Measurements from ENCODE around the gene EPOP. TPM values are rescaled to one million over a fixed set of nuclear protein-coding genes. Genes with fewer than 3 reads are reported as not detected.
A peak's percentile ranks its signal among the peaks of the same experiment; 100 is the strongest.

Gene EPOP
- polyA plus RNA-seq, 1 donor from 2014 or later, result not detected

GRCh38 chr17:38671939-38672720, 2.6 kb downstream of the EPOP start:
- Mint-ChIP-seq H3K4me1 (peaks cover 11 to 22% (median 18%) of the 10 kb centered on the region in 3 donors), H3K27me3 (peaks cover 68% of the 10 kb centered on the region), H3K27ac (peak overlapping the region in 1 of 3 donors; percentile 23), H3K9me3 (peaks cover 0 to 2% (median 0%) of the 10 kb centered on the region in 3 donors), H3K4me3 (peak overlapping the region in 2 of 4 donors; percentile 34 to 61), H3K36me3 (peaks cover 3% of the 10 kb centered on the region)

DNA sequence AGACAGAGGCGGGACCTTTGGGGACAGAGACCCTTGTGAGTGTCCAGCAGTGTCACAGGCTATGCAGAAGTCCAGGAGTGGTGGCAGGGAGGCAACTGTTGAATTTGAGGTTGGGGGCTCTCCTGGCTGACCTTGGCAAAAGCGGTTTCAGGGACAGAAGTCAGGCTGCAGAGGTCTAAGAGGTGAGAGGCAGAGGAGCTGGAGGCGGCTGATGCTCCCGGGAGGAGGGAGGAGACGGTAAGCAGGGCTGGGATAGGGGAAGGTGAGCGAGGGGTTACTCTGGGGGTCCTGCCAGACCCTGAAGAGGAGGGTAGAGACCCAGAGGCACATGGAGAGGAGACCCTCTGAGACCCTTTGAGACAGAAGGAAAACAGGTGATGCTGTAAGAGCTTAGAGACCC, 5.2 kb downstream of the EPOP start:
- Mint-ChIP-seq H3K36me3 (no peaks in the 10 kb centered on the region), H3K27ac (peak overlapping the region in 1 of 3 donors; percentile 37), H3K27me3 (peaks cover 57% of the 10 kb centered on the region)

GRCh38 chr17:38667787-38668122, 7.0 kb downstream of the EPOP start:
- H3K4me1 Mint-ChIP-seq, result peaks cover 0 to 11% (median 3%) of the 10 kb centered on the region in 3 donors
- no peak overlapping the region for H3K4me3 Mint-ChIP-seq
- peaks cover 56% of the 10 kb centered on the region for H3K27me3 Mint-ChIP-seq
- peaks cover 0 to 2% (median 0%) of the 10 kb centered on the region in 3 donors for H3K9me3 Mint-ChIP-seq
- no peaks in the 10 kb centered on the region for H3K36me3 Mint-ChIP-seq
- H3K27ac Mint-ChIP-seq, result no peak overlapping the region

More for the DNA sequence above, 5.2 kb downstream of the EPOP start:
- H3K4me3 Mint-ChIP-seq, result peak overlapping the region in 2 of 4 donors; percentile 12 to 30
- peaks cover 0 to 11% (median 3%) of the 10 kb centered on the region in 3 donors for H3K4me1 Mint-ChIP-seq
- H3K9me3 Mint-ChIP-seq, result peaks cover 0 to 2% (median 0%) of the 10 kb centered on the region in 3 donors

DNA sequence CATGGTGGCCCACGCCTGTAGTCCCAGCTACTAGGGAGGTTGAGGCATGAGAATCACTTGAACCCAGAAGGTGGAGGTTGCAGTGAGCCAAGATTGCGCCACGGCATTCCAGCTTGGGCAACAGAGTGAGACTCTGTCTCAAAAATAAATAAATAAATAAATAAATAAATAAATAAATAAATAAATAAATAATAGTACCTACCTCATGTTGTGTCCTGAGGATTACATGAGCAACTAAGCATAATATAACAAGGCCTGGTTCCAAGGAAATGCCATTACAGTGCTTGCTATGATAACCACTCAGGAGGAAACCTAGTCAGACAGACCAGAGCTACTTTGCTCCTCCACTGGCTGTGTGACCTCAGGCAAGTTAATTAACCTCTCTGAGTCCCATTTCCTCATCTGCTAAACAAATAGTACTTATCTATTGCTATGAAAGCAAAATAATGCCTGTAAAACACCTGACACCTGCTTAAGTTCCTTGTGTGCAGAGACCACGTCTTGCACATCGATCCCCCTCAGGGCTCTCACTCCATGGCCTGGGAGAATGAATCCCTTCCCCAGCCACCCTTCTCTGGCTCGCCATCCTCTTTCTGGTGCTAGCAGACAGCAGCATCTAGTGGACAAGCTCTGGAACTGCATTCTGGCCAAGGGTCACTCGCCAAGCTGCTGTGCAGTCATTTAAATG, 7.5 kb downstream of the EPOP start:
- no peak overlapping the region for H3K27ac Mint-ChIP-seq
- peak overlapping the region in 1 of 4 donors; percentile 19 for H3K4me3 Mint-ChIP-seq
- H3K36me3 Mint-ChIP-seq, result no peaks in the 10 kb centered on the region
- peaks cover 0 to 2% (median 0%) of the 10 kb centered on the region in 3 donors for H3K9me3 Mint-ChIP-seq
- peaks cover 0 to 8% (median 3%) of the 10 kb centered on the region in 3 donors for H3K4me1 Mint-ChIP-seq
- H3K27me3 Mint-ChIP-seq, result peaks cover 53% of the 10 kb centered on the region

DNA sequence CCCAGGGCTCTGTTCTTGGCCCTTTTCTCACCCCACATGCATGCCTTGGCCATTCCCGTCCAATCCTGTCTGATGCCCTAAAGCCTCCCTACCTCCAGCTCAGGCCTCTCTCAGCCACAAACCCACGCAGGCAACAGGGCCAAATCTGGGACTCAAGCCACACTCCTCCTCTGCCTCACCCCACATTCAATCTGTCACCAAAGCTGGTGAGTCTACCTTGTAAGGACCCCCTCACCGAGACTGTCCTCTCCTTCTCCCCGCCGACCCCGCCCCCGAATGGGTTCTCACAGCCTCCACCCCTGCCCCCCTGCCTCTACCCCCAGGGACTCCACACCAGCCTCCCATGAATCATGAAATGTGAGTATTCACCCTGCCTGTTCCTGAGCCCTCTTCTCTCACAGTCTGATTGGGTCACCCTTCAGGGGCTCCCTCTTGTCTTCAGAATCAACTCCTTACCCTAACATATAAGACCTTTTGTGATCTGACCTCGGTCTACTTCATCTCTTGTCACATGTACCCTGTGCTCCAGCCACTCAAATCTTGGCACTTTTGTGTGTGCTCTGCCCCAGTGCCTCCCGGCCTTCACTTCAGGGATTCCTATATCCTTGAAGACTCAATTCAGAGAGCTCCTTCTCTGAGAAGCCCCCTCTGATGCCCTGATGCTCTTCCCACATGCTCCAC, 10.7 kb downstream of the EPOP start:
- H3K27me3 Mint-ChIP-seq, result peaks cover 30% of the 10 kb centered on the region
- no peak overlapping the region for H3K4me3 Mint-ChIP-seq
- no peak overlapping the region for H3K27ac Mint-ChIP-seq
- H3K4me1 Mint-ChIP-seq, result peaks cover 0 to 3% (median 0%) of the 10 kb centered on the region in 3 donors
- H3K9me3 Mint-ChIP-seq, result peaks cover 0 to 4% (median 0%) of the 10 kb centered on the region in 3 donors
- no peaks in the 10 kb centered on the region for H3K36me3 Mint-ChIP-seq

- H3K27me3 Mint-ChIP-seq, result peaks cover 27% of the 10 kb centered on the region
- no peaks in the 10 kb centered on the region for H3K36me3 Mint-ChIP-seq
- peaks cover 0 to 3% (median 1%) of the 10 kb centered on the region in 3 donors for H3K4me1 Mint-ChIP-seq
- H3K9me3 Mint-ChIP-seq, result peaks cover 0 to 4% (median 0%) of the 10 kb centered on the region in 3 donors
- no peak overlapping the region for H3K4me3 Mint-ChIP-seq
- H3K27ac Mint-ChIP-seq, result no peak overlapping the region
Measured at GRCh38 chr17:38663125-38663751, 11.5 kb downstream of the EPOP start.

- H3K27me3 Mint-ChIP-seq, result peaks cover 36% of the 10 kb centered on the region
Measured at GRCh38 chr17:38660097-38661025, 14.4 kb downstream of the EPOP start.

GRCh38 chr17:38659415-38659814, 15.3 kb downstream of the EPOP start:
- Mint-ChIP-seq H3K9me3 (peaks cover 0 to 2% (median 0%) of the 10 kb centered on the region in 3 donors), H3K4me1 (peaks cover 0 to 3% (median 2%) of the 10 kb centered on the region in 3 donors), H3K27me3 (peaks cover 38% of the 10 kb centered on the region), H3K4me3 (no peak overlapping the region), H3K36me3 (no peaks in the 10 kb centered on the region), H3K27ac (no peak overlapping the region)

More at GRCh38 chr17:38660097-38661025, 14.4 kb downstream of the EPOP start:
- peaks cover 0 to 2% (median 0%) of the 10 kb centered on the region in 3 donors for H3K4me1 Mint-ChIP-seq
- H3K4me3 Mint-ChIP-seq, result no peak overlapping the region
- H3K9me3 Mint-ChIP-seq, result peaks cover 0 to 2% (median 0%) of the 10 kb centered on the region in 3 donors
- H3K36me3 Mint-ChIP-seq, result no peaks in the 10 kb centered on the region
- peak overlapping the region in 1 of 3 donors; percentile 63 for H3K27ac Mint-ChIP-seq

GRCh38 chr17:38658741-38659345, 15.9 kb downstream of the EPOP start:
- Mint-ChIP-seq H3K4me1 (peaks cover 0 to 7% (median 5%) of the 10 kb centered on the region in 3 donors), H3K27me3 (peaks cover 44% of the 10 kb centered on the region), H3K27ac (no peak overlapping the region), H3K9me3 (peaks cover 0 to 2% (median 0%) of the 10 kb centered on the region in 3 donors), H3K36me3 (no peaks in the 10 kb centered on the region), H3K4me3 (no peak overlapping the region)

- Mint-ChIP-seq H3K27ac (peak overlapping the region in 1 of 3 donors; percentile 27), H3K4me3 (peak overlapping the region in 1 of 4 donors; percentile 63), H3K4me1 (peaks cover 0 to 7% (median 5%) of the 10 kb centered on the region in 3 donors), H3K36me3 (no peaks in the 10 kb centered on the region), H3K27me3 (peaks cover 44% of the 10 kb centered on the region), H3K9me3 (peaks cover 0 to 2% (median 0%) of the 10 kb centered on the region in 3 donors)
Measured at GRCh38 chr17:38657824-38658740, 16.7 kb downstream of the EPOP start.

GRCh38 chr17:38656959-38657823, 17.6 kb downstream of the EPOP start:
- Mint-ChIP-seq H3K27me3 (peaks cover 44% of the 10 kb centered on the region), H3K9me3 (peaks cover 0 to 2% (median 0%) of the 10 kb centered on the region in 3 donors), H3K4me1 (peaks cover 0 to 7% (median 5%) of the 10 kb centered on the region in 3 donors), H3K27ac (no peak overlapping the region), H3K4me3 (peak overlapping the region in 1 of 4 donors; percentile 67), H3K36me3 (no peaks in the 10 kb centered on the region)
